Bronchial epithelial cell (primary cell): ENCODE results near the gene GSAP. TPM values are rescaled to one million over a fixed set of nuclear protein-coding genes. Genes with fewer than 3 reads are reported as not detected.

ENCODE experiments used
- DNase-seq: peaks from one replicate; pipeline ENCODE4 v3.0.0-alpha.2; 2010; ENCODE audit warnings: low read depth
- FAIRE-seq: peaks from 2 replicates; lab custom pipeline; 2011; peaks lifted over from hg19 to GRCh38; lab: Jason Lieb, UNC
- H3K27me3 ChIP-seq: 2 replicates; pipeline ENCODE4 v1.5.1; 2011; ENCODE audit warnings: low read length; ENCODE audit not compliant: control insufficient read depth, insufficient read depth
- H3K36me3 ChIP-seq: 2 replicates; pipeline ENCODE4 v1.5.1; 2011; ENCODE audit warnings: low read length; ENCODE audit not compliant: control insufficient read depth, insufficient read depth
- H3K4me3 ChIP-seq: 2 replicates; pipeline ENCODE4 v1.5.1; 2011; ENCODE audit warnings: mild to moderate bottlenecking, low read depth, low read length, control low read depth
- CTCF ChIP-seq: IDR thresholded peaks from 2 replicates; pipeline ENCODE4 v1.5.1; 2011; ENCODE audit warnings: mild to moderate bottlenecking, moderate library complexity, low read length, control low read depth, inconsistent platforms; ENCODE audit not compliant: insufficient read depth, severe bottlenecking
- total RNA-seq: library from RNA; depleted of rRNA; stranded (reverse); fragments of >200 nt; gene quantifications from 2 replicates; pipeline ENCODE4 v1.2.1, GENCODE V29; 2014

GSAP gene
- total RNA-seq, 1 donor from 2014 or later, result 10.3 TPM

- Histone ChIP-seq H3K4me3 (no peak overlapping the region), H3K27me3 (no peaks in the 10 kb centered on the region), H3K36me3 (no peaks in the 10 kb centered on the region)
- FAIRE-seq (no peak), DNase-seq (no peak)
- no peak for TF ChIP-seq CTCF
Observed at GRCh38 chr7:77447616-77448015, 31.5 kb upstream of the GSAP start.

- FAIRE-seq (no peak), DNase-seq (no peak)
- H3K36me3 ChIP-seq, result no peaks in the 10 kb centered on the region
- TF ChIP-seq CTCF, result no peak
- H3K27me3 ChIP-seq, result no peaks in the 10 kb centered on the region
- no peak overlapping the region for H3K4me3 ChIP-seq
Observed at GRCh38 chr7:77444123-77444522, 28.0 kb upstream of the GSAP start.

- no peaks in the 10 kb centered on the region for H3K36me3 ChIP-seq
- no peak for FAIRE-seq
- no peak overlapping the region for H3K4me3 ChIP-seq
- no peak for TF ChIP-seq CTCF
- no peaks in the 10 kb centered on the region for H3K27me3 ChIP-seq
- peak; percentile 32 for DNase-seq
Observed at GRCh38 chr7:77443042-77443441, 26.9 kb upstream of the GSAP start.

DNA sequence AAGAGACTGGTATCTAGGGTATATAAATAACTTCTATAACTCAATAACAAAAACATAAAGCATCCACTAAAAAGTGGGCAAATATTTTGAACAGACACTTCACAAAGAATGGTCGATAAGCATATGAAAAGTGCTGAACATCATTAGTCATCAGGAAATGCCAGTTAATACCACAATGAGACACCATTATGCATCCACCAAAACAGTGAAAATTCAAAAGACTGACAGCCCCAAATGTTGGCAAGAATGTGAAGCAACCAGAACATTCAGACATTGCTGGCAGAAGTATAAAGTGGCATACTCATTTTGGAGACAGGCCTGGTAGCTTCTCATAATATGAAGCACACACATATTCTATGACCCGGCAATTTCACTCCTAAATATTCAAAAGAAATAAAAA lies 26.5 kb upstream of the GSAP start:
- no peak overlapping the region for H3K4me3 ChIP-seq
- no peak for TF ChIP-seq CTCF
- FAIRE-seq (no peak), DNase-seq (peak; percentile 91)
- no peaks in the 10 kb centered on the region for H3K27me3 ChIP-seq
- no peaks in the 10 kb centered on the region for H3K36me3 ChIP-seq

GRCh38 chr7:77441046-77441445 lies 24.9 kb upstream of the GSAP start:
- Histone ChIP-seq H3K4me3 (no peak overlapping the region), H3K36me3 (no peaks in the 10 kb centered on the region), H3K27me3 (no peaks in the 10 kb centered on the region)
- no peak for TF ChIP-seq CTCF
- peak; percentile 77 for DNase-seq
- FAIRE-seq, result no peak

- DNase-seq (peak; percentile 56), FAIRE-seq (peak; percentile 23)
- peak; percentile 63 for TF ChIP-seq CTCF
- H3K4me3 ChIP-seq, result no peak overlapping the region
- no peaks in the 10 kb centered on the region for H3K36me3 ChIP-seq
- no peaks in the 10 kb centered on the region for H3K27me3 ChIP-seq
Observed at GRCh38 chr7:77439572-77439971, 23.4 kb upstream of the GSAP start.
